T-cell (primary cell): Measurements from ENCODE around the gene DGKZ. TPM values are rescaled to one million over a fixed set of nuclear protein-coding genes. Genes with fewer than 3 reads are reported as not detected.
"Not testable (repeated sequence)": the region's sequence is repeated elsewhere in the genome, so short reads cannot be mapped to it uniquely, and the experiment has no call there.

Experiments used
- ATAC-seq, 4 experiments: fragments of 200-7000 bp in 3 of 4; fragments of 150-1000 bp in 1 of 4; cut with Tn5 transposase; replicated peaks in 1 of 4; 1 replicate in 3 of 4; 2 replicates in 1 of 4; pipeline ENCODE4 v1.10.0; 2021; ENCODE audit warnings: moderate library complexity in 3 of 4, mild to moderate bottlenecking in 2 of 4, moderate number of reproducible peaks in 1 of 4
- CTCF ChIA-PET, 2 donors: fragments of 300-600 bp; sonication (Branson Sonifier 250); formaldehyde crosslinking; loops; one replicate each; lab custom pipeline; 2022; ENCODE audit warnings: antibody characterized with exemption in 2 of 2; lab: Charles Lee
- POLR2A ChIA-PET, 2 donors: fragments of 300-600 bp; sonication (Branson Sonifier 250); formaldehyde crosslinking; loops; one replicate each; lab custom pipeline; 2022; ENCODE audit warnings: antibody characterized with exemption in 2 of 2; lab: Charles Lee
- DNase-seq, 35 experiments: peaks; one replicate each; pipeline versions ENCODE4 v3.0.0 to v3.0.0-alpha.2; 2013 to 2023
- H3K27ac ChIP-seq: one replicate; pipeline ENCODE4 v1.5.1; 2013; ENCODE audit warnings: low read length
- H3K27me3 ChIP-seq, 2 experiments: replicated peaks in 1 of 2; 1 replicate in 1 of 2; 2 replicates in 1 of 2; pipeline versions ENCODE4 v1.6.1 to v1.7.0; 2013; ENCODE audit warnings: low read length in 1 of 2, mixed read lengths in 1 of 2; ENCODE audit not compliant: control insufficient read depth in 2 of 2, insufficient read depth in 2 of 2; ENCODE audit errors: extremely low read depth in 1 of 2
- H3K36me3 ChIP-seq, 2 donors: 1 replicate in 1 of 2; 2 replicates in 1 of 2; pipeline versions ENCODE4 v1.6.1 to v1.7.0; 2013; ENCODE audit warnings: low read length in 1 of 2; ENCODE audit not compliant: control insufficient read depth in 2 of 2, insufficient read depth in 1 of 2; ENCODE audit errors: extremely low read depth in 1 of 2
- H3K4me1 ChIP-seq, 2 experiments: 1 replicate in 1 of 2; 2 replicates in 1 of 2; pipeline versions ENCODE4 v1.6.1 to v1.7.0; 2013; ENCODE audit warnings: low read length in 2 of 2, mixed read lengths in 1 of 2; ENCODE audit not compliant: insufficient read depth in 2 of 2, control insufficient read depth in 1 of 2; ENCODE audit errors: extremely low read depth in 1 of 2
- H3K4me3 ChIP-seq, 2 donors: 1 replicate in 1 of 2; 2 replicates in 1 of 2; pipeline versions ENCODE4 v1.5.1 to v1.7.0; 2013; ENCODE audit warnings: mild to moderate bottlenecking in 2 of 2, low read length in 1 of 2, moderate library complexity in 1 of 2; ENCODE audit not compliant: control insufficient read depth in 1 of 2; ENCODE audit errors: extremely low read depth in 1 of 2
- H3K9me3 ChIP-seq: 2 replicates; pipeline ENCODE4 v1.7.0; 2013
- H3K27ac Mint-ChIP-seq, 2 donors: one replicate each; pipeline ENCODE4 v1.8.0; 2020 to 2021; ENCODE audit warnings: mild to moderate bottlenecking in 2 of 2, mixed read lengths in 2 of 2
- H3K27me3 Mint-ChIP-seq, 2 donors: one replicate each; pipeline ENCODE4 v1.8.0; 2021 to 2022; ENCODE audit warnings: mixed read lengths in 2 of 2
- H3K36me3 Mint-ChIP-seq: one replicate; pipeline ENCODE4 v1.8.0; 2021; ENCODE audit warnings: mixed read lengths
- H3K4me1 Mint-ChIP-seq, 3 donors: one replicate each; pipeline ENCODE4 v1.8.0; 2020 to 2022; ENCODE audit warnings: mixed read lengths in 3 of 3, mild to moderate bottlenecking in 1 of 3
- H3K4me3 Mint-ChIP-seq, 3 donors: one replicate each; pipeline ENCODE4 v1.8.0; 2020 to 2022; ENCODE audit warnings: mild to moderate bottlenecking in 3 of 3, mixed read lengths in 3 of 3, moderate library complexity in 3 of 3
- H3K9me3 Mint-ChIP-seq, 3 donors: one replicate each; pipeline ENCODE4 v1.8.0; 2020 to 2022; ENCODE audit warnings: mixed read lengths in 3 of 3
- WGBS: methylation state at CpG from one replicate; pipeline ENCODE4 v1.1.5; 2013; ENCODE audit warnings: missing lambda C conversion rate; ENCODE audit not compliant: insufficient coverage; 5-methylcytosine and 5-hydroxymethylcytosine counted together
- total RNA-seq, 35 experiments: library from RNA in 6 of 35; stranded (reverse) in 6 of 35; fragments of 120-200 nt in 1 of 35; gene quantifications; one replicate each; pipeline versions ENCODE4 v1.2.1 to v1.2.4 and lab custom pipeline; 2013 to 2026

Gene DGKZ
- total RNA-seq, 5 donors from 2014 or later (not counting 1 experiment from before 2014, with no cell fraction given) = 235 to 318 (median 251) TPM

- Mint-ChIP-seq H3K36me3 (peaks cover 15% of the 10 kb centered on the region), H3K4me1 (peaks cover 41 to 50% (median 50%) of the 10 kb centered on the region in 3 donors), H3K4me3 (no peak overlapping the region), H3K9me3 (no peaks in the 10 kb centered on the region), H3K27me3 (no peaks in the 10 kb centered on the region), H3K27ac (peak overlapping the region in 1 of 2 donors; percentile 69)
- POLR2A ChIA-PET = interaction anchor here in 1 of 2 donors (0.6 kb wide), 1 partner anchor 263 kb away, joined by 4 read pairs; no protein-coding TSS in a partner anchor
- Histone ChIP-seq H3K4me1 (peaks cover 5 to 58% of the 10 kb centered on the region in 2 experiments), H3K27ac (no peak overlapping the region), H3K4me3 (no peak overlapping the region), H3K27me3 (no peaks in the 10 kb centered on the region), H3K9me3 (no peaks in the 10 kb centered on the region), H3K36me3 (peaks cover 29 to 88% of the 10 kb centered on the region in 2 donors)
- CTCF ChIA-PET = interaction anchor here (0.6 to 2.3 kb wide), 9 partner anchors 9 to 130 kb away, joined by 3 to 11 read pairs (median 3); no protein-coding TSS in a partner anchor
- no peak for DNase-seq
- ATAC-seq = no peak
- 78% methylated on average over 8 of the region's 12 CpGs for WGBS
Observed at GRCh38 chr11:46367916-46368267, 20.6 kb downstream of the DGKZ start.

- ATAC-seq (peak; percentile 54 to 59 (median 58)), DNase-seq (peak in 13 of 35 experiments; percentile 22 to 68 (median 48))
- Histone ChIP-seq H3K4me3 (no peak overlapping the region), H3K9me3 (no peaks in the 10 kb centered on the region), H3K27ac (no peak overlapping the region), H3K4me1 (peaks cover 2 to 41% of the 10 kb centered on the region in 2 experiments), H3K36me3 (peaks cover 35 to 83% of the 10 kb centered on the region in 2 donors), H3K27me3 (no peaks in the 10 kb centered on the region)
- Mint-ChIP-seq H3K9me3 (no peaks in the 10 kb centered on the region), H3K36me3 (peaks cover 17% of the 10 kb centered on the region), H3K4me1 (peaks cover 31 to 37% (median 37%) of the 10 kb centered on the region in 3 donors), H3K27me3 (no peaks in the 10 kb centered on the region), H3K4me3 (no peak overlapping the region), H3K27ac (peak overlapping the region; percentile 67 to 72)
- 71% methylated on average over 18 of the region's 25 CpGs for WGBS
- CTCF ChIA-PET = interaction anchor here (1.5 to 2.3 kb wide), 3 partner anchors 9 to 21 kb away, joined by 8 to 11 read pairs (median 11); no protein-coding TSS in a partner anchor
- POLR2A ChIA-PET = no interaction called here
Observed at GRCh38 chr11:46369458-46370152, 22.3 kb downstream of the DGKZ start.

GRCh38 chr11:46370253-46370652 lies 23.0 kb downstream of the DGKZ start:
- peaks cover 40 to 83% of the 10 kb centered on the region in 2 donors for H3K36me3 ChIP-seq
- no peaks in the 10 kb centered on the region for H3K27me3 ChIP-seq
- Mint-ChIP-seq H3K27me3 (no peaks in the 10 kb centered on the region), H3K4me1 (peaks cover 25 to 31% (median 30%) of the 10 kb centered on the region in 3 donors), H3K36me3 (peaks cover 21% of the 10 kb centered on the region), H3K4me3 (no peak overlapping the region), H3K27ac (peak overlapping the region in 1 of 2 donors; percentile 52), H3K9me3 (no peaks in the 10 kb centered on the region)
- no peaks in the 10 kb centered on the region for H3K9me3 ChIP-seq
- H3K4me3 ChIP-seq = no peak overlapping the region
- H3K27ac ChIP-seq = no peak overlapping the region
- CTCF ChIA-PET = no interaction called here
- H3K4me1 ChIP-seq = peaks cover 2 to 34% of the 10 kb centered on the region in 2 experiments
- ATAC-seq = no peak
- POLR2A ChIA-PET = no interaction called here
- WGBS = 94% methylated on average over 12 of the region's 13 CpGs
- no peak for DNase-seq

GRCh38 chr11:46371262-46371661 lies 24.0 kb downstream of the DGKZ start:
- H3K27ac Mint-ChIP-seq, H3K27me3 Mint-ChIP-seq, DNase-seq, ATAC-seq, H3K4me3 Mint-ChIP-seq, H3K9me3 ChIP-seq, H3K4me3 ChIP-seq, H3K27me3 ChIP-seq, H3K9me3 Mint-ChIP-seq, POLR2A ChIA-PET, H3K27ac ChIP-seq: not testable (repeated sequence)
- H3K36me3 ChIP-seq = peaks cover 39 to 88% of the 10 kb centered on the region in 2 donors
- 99% methylated on average over 18 of the region's 19 CpGs for WGBS
- H3K36me3 Mint-ChIP-seq = peaks cover 23% of the 10 kb centered on the region
- H3K4me1 ChIP-seq = peaks cover 0 to 28% of the 10 kb centered on the region in 2 experiments
- peaks cover 22 to 23% (median 22%) of the 10 kb centered on the region in 3 donors for H3K4me1 Mint-ChIP-seq
- CTCF ChIA-PET = interaction anchor here in 1 of 2 donors (0.7 kb wide), 1 partner anchor 397 kb away, joined by 3 read pairs; no protein-coding TSS in a partner anchor

- no peak for DNase-seq
- no peak overlapping the region for H3K27ac Mint-ChIP-seq
Observed at GRCh38 chr11:46372086-46372485, 24.8 kb downstream of the DGKZ start.

GRCh38 chr11:46372501-46372900 lies 25.2 kb downstream of the DGKZ start:
- WGBS = 96% methylated on average over 9 of the region's 15 CpGs
- CTCF ChIA-PET, H3K4me3 Mint-ChIP-seq, POLR2A ChIA-PET, H3K4me3 ChIP-seq, H3K27ac ChIP-seq, H3K9me3 ChIP-seq, H3K27me3 Mint-ChIP-seq, H3K9me3 Mint-ChIP-seq, ATAC-seq, DNase-seq, H3K27ac Mint-ChIP-seq, H3K27me3 ChIP-seq: not testable (repeated sequence)
- peaks cover 0 to 16% of the 10 kb centered on the region in 2 experiments for H3K4me1 ChIP-seq
- H3K36me3 ChIP-seq = peaks cover 46 to 92% of the 10 kb centered on the region in 2 donors
- Mint-ChIP-seq H3K36me3 (peaks cover 34% of the 10 kb centered on the region), H3K4me1 (peaks cover 12 to 23% (median 15%) of the 10 kb centered on the region in 3 donors)

More at GRCh38 chr11:46372086-46372485, 24.8 kb downstream of the DGKZ start:
- H3K4me3 ChIP-seq = no peak overlapping the region
- no peak for ATAC-seq
- ChIA-PET POLR2A (no interaction called here), CTCF (no interaction called here)
- no peaks in the 10 kb centered on the region for H3K9me3 ChIP-seq
- Mint-ChIP-seq H3K9me3 (no peaks in the 10 kb centered on the region), H3K36me3 (peaks cover 30% of the 10 kb centered on the region), H3K4me1 (peaks cover 17 to 26% (median 19%) of the 10 kb centered on the region in 3 donors), H3K27me3 (no peaks in the 10 kb centered on the region), H3K4me3 (no peak overlapping the region)
- H3K27me3 ChIP-seq = no peaks in the 10 kb centered on the region
- H3K36me3 ChIP-seq = peaks cover 42 to 90% of the 10 kb centered on the region in 2 donors
- 93% methylated on average over 8 of the region's 10 CpGs for WGBS
- peaks cover 0 to 20% of the 10 kb centered on the region in 2 experiments for H3K4me1 ChIP-seq
- H3K27ac ChIP-seq = no peak overlapping the region
